Measurements from ENCODE around the gene EP300.
"Not testable (repeated sequence)": the region's sequence is repeated elsewhere in the genome, so short reads cannot be mapped to it uniquely, and the experiment has no call there.

Gene EP300

DNA sequence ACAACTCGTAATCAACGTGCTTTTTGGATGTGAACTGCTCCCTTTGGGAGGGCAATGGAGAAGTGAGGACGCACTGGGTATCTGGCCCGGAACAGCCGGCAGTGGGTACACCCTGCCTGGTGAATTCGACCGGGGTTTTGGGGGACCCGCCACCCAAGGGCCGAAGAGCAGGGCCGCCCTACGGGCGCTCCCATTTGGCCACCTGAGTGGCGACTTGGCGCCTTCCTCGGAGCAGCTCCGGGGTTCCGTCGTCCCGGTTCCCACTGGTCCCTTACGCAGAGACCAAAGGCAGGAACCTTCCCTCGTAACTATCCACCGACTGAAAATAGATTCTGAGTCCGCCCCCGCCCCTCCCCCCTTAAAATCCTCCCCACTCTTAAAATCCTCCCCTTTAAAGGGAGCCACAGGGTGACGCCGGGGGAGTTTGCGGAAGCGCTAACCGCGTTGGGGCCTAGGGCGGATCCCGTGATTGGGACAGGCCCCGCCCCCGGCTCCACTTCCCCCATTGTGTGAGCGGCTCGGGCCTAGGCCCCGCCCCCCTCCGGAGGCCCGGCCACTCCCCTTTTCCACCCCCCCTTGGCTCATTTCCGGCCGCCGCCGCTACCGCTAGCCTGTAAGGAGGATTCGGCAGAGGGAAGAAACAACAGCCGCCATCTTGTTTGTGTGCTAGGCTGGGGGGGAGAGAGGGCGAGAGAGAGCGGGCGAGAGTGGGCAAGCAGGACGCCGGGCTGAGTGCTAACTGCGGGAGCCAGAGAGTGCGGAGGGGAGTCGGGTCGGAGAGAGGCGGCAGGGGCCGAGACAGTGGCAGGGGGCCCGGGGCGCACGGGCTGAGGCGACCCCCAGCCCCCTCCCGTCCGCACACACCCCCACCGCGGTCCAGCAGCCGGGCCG, 1.0 kb upstream of the EP300 start:
- peak; percentile 82 for DNase-seq

DNA sequence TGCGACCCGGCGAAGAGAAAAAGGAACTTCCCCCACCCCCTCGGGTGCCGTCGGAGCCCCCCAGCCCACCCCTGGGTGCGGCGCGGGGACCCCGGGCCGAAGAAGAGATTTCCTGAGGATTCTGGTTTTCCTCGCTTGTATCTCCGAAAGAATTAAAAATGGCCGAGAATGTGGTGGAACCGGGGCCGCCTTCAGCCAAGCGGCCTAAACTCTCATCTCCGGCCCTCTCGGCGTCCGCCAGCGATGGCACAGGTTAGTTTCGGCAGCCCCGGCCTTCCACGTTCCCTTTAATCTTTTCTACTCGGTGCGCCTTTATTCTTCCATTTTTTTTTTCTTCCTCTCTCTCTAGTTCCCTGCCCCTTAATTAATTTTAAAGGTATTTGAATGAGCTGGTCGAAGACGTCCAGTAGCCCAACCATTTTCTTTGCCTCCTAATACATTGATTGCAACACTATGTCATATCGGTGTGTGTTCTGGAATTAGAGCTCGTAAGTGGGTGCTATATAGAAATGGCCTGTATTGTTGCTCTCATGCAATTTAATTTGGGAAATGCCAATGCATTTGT, 537 bp downstream of the EP300 start:
- DNase-seq: no peak

DNA sequence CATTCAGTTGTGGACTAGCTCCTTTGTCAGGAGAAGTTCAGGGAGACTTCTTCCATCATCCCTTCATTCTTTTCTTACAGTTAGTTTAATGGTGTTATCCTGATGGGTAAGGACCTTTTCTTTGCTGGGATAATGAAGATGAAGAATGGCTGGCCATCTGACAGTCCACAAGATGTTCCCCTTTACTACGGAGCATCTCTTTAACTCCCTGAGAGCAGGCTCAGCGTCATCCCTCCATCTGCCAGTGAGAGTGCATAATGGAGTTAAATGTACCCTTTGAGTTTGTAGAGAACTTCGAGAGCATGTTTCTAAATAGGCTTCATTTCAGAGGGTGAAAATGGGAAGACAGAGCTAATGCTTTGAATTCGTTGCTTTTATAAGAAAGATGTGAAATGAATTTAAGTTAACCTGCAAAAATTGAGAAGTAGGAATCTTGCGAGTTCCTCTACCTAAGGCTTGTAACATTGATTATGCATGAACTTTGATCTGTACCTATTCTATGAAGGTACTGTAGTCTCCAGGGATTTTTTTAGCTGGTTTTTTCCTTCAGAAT, 1.7 kb downstream of the EP300 start:
- no peak for DNase-seq

DNA sequence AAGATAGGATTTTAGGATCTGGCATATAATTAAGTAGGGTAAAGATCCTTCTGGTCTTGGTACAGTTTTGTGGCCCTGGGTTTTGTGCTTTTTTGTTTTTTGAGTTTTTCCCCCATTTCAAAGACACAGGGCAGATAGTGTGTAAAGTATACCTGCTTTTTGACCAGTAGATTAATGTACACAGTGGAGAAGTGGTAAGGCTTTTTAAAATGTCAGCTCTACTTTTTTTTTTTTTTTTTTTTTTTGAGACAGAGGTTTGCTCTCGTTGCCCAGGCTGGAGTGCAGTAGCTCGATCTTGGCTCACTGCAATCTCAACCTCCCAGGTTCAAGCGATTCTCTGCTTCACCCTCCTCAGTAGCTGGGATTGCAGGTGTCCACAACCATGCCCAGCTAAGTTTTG, 4.0 kb downstream of the EP300 start:
- DNase-seq: no peak

DNA sequence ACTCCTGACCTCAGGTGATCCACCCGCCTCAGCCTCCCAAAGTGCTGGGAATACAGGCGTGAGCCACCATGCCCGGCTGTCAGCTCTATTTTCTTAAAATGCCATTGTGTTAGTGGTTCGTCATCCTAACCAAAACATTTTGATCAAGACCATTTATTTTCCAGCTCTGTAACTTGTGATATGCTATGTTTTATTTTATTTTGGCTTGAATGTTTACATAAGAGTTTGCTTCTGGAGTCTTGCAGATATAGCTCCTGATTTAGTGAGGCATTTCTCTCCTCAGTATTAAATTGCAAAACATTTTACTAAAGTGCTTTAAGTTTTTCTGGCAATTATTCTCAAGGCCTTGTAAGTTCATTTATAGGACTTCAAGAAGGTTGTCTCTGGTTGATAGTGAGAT, 4.4 kb downstream of the EP300 start:
- DNase-seq: no peak

DNA sequence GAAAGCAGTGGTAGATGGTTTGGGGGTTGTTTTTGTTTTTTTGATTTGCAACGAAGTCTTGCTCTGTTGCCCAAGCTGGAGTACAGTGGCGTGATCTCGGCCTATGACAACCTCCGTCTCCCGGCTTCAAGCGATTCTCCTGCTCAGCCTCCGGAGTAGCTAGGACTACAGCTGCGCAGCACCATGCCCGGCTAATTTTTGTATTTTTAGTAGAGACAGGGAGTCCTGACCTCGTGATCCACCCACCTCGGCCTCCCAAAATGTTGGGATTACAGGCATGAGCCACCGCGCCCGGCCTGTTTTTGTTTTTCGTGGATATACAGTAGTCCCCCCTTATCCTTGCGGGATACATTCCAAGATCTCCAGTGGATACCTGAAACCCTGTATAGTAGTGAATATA, 6.6 kb downstream of the EP300 start:
- DNase-seq: no peak

DNA sequence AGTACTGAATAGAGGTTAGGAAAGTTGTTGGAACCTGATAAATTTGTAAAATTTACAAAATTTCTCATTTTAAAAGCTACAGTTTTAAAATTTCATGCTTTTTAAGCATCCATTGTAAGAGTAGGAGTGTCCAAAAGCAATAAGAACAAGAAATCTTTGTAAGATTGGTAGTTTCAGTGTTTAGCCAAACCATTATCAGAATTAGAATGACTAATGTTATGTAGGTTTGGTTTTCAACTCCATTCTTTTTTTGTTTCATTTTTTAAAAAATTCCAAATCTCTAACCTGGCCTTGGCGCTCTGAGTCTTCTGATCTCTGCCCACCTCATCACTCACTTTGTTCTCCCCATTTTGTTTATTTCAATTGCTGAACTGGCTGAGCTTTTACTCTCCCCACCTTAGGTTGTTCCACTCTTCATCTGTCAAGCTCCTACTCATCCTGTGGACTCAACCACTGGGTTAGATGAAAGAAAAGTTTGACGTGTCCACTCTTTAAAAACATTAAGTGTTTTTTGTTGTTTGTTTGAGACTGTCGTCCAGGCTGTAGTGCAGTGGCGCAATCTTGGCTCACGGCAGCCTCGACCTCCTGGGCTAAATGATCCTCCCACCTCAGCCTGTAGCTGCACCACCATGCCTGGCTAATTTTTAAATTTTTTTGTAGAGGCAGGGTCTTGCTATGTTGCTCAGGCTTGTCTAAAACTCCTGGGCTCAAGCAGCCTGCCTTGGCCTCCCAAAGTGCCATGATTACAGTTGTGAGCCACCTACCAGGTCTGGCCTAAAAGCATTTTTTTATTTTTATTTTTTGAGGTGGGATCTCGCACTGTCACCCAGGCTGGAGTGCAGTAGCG, 14.0 kb downstream of the EP300 start:
- DNase-seq: no peak

DNA sequence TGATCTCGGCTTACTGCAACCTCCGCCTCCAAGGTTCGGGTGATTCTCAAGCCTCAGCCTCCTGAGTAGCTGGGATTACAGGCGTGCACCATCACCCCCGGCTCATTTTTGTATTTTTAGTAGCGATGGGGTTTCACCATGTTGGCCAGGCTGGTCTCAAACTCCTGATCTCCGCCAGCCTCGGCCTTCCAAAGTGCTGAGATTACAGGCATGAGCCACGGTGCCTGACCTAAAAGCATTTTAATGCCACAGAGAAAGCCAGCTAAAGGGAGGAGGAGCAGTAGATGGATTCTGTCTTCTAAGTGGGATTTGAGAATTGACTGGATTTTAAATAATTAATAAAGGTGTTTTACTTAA, 14.6 kb downstream of the EP300 start:
- not testable (repeated sequence) for DNase-seq

DNA sequence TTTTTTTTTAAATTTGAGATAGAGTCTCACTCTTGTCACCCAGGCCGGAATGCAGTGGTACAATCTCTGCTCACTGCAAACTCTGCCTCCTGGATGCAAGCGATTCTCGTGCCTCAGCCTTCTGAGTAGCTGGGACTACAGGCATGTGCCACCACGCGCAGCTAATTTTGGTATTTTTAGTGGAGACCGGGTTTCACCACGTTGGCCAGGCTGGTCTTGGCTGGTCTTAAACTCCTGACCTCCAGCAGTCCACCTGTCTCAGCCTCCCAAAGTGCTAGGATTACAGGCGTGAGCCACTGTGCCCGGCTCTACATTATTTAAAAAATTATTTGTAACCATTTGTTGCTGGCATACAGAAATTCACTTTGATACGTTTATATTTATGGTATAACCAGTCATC, 18.6 kb downstream of the EP300 start:
- DNase-seq: no peak

DNA sequence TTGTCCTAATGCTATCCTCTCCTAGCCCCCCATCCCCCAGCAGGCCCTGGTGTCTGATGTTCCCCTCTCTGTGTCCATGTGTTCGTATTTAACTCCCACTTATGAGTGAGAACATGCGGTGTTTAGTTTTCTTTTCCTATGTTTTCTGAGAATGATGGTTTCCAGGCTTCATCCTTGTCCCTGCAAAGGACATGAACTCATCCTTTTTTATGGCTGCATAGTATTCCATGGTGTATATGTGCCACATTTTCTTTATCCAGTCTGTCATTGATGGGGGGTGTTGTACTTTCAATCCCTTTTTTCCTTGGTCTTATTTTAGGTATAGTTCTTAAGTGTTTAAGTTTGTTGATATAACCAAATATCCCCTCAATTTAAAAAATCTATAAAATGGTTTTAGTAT, 23.9 kb downstream of the EP300 start:
- DNase-seq: no peak

DNA sequence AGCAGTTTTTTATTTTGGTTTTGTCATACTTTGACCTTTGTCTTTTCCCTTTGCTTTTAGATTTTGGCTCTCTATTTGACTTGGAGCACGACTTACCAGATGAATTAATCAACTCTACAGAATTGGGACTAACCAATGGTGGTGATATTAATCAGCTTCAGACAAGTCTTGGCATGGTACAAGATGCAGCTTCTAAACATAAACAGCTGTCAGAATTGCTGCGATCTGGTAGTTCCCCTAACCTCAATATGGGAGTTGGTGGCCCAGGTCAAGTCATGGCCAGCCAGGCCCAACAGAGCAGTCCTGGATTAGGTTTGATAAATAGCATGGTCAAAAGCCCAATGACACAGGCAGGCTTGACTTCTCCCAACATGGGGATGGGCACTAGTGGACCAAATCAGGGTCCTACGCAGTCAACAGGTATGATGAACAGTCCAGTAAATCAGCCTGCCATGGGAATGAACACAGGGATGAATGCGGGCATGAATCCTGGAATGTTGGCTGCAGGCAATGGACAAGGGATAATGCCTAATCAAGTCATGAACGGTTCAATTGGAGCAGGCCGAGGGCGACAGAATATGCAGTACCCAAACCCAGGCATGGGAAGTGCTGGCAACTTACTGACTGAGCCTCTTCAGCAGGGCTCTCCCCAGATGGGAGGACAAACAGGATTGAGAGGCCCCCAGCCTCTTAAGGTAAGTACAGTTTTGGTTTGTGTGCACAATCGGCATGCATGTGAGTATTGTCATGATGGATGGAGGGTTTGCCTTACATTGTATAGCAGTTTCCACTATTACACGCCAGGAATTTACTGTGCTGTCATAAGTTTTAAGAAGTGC, 25.0 kb downstream of the EP300 start:
- DNase-seq: no peak

DNA sequence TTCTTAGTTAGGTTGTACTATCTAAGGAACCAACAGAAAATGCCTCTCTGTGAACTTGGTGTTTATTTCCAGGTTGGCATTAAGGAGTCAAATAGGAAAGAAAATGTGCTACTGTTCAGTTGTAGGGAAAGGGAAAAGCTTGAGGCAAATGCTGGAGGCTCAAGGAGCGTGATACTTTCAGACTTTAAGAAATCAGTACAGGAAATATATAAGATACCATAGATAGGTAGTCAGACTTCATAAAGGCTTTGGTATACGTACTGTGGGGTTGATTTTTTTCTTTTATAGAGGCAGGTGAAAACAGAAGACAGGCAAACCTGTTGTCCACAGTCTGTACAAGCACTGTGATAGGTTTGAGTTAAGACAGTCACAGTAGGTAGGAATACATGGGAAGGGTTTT, 30.8 kb downstream of the EP300 start:
- no peak for DNase-seq

DNA sequence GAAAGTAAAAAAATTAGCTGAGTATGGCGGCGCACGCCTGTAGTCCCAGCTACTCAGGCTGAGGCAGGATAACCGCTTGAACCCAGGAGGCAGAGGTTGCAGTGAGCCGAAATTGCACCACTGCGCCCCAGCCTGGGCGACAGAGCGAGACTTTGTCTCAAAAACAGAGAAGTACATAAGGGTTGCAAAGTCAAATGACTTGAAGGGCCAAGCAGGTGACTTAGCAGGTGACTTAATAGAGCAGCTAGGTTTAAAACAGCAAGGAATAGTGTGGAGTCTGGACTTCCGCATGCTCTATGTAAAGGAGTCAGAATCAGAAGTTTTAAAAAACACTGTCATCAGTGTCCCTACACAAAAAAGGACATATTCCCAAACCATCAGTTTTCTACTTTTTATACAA, 31.7 kb downstream of the EP300 start:
- DNase-seq: no peak

DNA sequence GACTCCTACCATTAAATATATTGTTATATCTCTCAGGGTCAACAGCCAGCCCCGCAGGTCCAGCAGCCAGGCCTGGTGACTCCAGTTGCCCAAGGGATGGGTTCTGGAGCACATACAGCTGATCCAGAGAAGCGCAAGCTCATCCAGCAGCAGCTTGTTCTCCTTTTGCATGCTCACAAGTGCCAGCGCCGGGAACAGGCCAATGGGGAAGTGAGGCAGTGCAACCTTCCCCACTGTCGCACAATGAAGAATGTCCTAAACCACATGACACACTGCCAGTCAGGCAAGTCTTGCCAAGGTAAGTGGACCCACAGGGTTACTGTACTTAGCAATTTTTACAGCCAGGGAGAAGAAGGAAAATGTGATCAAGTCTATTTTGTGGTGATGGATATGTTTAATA, 35.1 kb downstream of the EP300 start:
- DNase-seq: no peak

DNA sequence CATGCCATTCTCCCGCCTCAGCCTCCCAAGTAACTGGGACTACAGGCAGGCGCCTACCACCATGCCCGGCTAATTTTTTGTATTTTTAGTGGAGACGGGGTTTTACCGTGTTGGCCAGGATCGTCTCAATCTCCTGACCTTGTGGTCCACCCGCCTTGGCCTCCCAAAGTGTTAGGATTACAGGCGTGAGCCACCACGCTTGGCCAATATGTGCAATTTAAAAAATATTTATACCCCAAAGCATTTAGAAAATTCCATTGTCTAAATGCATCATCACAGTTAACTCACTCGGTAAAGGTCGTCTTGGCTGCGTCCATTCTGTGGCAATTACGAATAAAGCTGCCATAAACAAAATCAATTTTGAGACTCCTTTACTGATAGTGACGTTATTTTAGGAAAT, 36.2 kb downstream of the EP300 start:
- DNase-seq: no peak

DNA sequence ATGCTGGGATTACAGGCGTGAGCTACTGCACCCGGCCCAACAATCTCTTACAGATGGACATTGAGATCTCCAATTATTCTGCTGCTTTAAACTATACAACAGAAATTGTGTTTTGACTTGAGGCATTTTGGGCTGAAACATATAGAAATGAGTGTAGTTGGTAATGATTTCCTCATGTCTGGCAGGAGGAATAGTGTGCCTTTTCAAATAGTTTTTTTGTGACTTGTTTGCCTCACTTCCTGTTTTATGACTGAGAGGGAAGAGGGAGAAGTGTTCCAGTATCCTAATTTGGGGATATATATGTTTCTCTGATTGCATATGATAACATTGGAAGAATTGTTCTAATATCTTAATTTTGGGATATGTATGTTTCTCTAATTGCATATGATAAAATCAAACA, 40.2 kb downstream of the EP300 start:
- no peak for DNase-seq

DNA sequence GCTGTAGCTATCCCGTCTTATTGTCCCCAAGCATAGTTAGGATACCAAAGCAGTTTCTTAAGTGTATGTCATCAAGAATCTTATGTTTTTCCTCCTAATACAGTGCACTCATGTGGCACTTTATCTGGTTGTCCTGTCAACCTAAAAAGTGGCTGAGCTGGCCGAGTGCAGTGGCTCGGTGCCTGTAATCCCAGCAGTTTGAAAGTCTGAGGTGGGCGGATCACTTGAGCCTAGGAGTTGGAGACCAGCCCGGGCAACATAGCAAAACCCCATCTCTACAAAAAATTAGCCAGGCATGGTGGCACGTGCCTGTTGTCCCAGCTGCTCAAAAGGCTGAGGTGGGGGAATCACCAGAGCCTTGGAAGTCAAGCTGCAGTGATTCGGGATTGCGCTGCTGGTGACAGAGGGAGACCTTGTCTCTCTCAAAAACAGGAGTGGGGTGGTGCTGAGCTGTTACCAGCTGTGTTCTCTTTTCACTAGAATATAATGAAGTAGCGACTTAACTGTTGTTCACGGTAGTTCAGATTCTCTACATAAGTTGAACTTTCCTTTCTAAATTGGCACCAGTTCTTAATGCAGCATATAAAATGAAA, 48.1 kb downstream of the EP300 start:
- no peak for DNase-seq

DNA sequence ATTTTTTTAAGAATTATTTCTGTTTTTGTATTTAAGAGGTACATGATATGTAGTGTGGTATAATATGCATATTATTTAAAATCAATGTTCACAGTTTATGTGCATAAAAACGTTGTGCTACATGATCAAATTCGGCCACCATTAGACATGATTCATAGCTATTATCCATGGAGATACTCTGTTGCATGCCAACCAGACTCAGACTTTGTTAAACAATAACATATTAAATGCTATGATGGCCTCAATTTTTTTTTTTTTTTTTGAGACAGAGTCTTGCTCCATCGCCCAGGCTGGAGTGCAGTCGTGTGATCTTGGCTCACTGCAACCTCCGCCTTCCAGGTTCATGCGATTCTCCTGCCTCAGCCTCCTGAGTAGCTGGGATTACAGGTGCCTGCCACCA, 53.5 kb downstream of the EP300 start:
- DNase-seq: not testable (repeated sequence)

DNA sequence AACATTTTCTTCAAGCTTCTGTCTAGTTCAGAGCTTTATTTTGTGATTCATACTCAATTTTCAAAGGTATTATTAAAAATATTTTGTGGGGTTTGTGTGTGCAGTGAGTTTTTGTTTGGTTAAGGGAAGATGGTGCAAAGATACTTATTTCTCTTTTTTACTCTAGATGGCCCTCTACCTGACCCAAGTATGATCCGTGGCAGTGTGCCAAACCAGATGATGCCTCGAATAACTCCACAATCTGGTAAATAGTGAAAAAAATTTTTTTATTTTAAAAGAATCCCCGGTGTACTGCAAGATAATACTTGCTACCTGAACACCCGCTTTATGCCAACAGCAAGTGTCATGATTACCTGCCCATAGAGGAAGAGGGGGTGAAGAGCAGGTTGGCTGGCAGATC, 54.2 kb downstream of the EP300 start:
- no peak for DNase-seq

DNA sequence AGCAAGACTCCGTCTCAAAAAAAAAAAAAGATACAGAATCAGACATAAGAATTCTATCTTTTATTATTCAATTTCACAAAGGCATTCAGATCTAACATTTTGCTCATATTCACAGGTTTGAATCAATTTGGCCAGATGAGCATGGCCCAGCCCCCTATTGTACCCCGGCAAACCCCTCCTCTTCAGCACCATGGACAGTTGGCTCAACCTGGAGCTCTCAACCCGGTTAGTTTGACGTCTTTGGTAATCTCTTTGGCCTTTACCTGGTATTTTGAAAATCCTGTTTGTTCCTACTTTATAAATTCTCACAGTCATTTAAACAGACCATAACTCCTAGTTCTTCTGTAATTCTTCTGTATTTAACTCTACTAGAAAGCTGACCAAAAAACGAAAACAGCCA, 55.3 kb downstream of the EP300 start:
- no peak for DNase-seq

DNA sequence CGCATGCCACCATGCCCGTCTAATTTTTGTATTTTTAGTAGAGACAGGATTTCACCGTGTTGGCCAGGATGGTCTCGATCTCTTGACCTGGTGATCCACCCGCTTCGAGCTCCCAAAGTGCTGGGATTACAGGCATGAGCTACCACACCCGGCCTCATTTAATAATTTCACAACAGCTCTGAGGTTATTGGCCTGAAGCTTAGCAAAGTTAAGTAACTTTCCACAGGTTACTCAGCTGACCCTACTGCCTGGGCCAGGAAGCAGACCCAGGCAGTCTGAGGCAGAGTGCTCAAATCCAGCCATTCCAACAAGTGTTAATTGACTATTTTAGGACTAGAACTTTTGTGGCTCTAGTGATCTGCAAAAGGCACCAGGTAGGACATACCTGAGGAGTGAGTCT, 60.5 kb downstream of the EP300 start:
- DNase-seq: no peak

DNA sequence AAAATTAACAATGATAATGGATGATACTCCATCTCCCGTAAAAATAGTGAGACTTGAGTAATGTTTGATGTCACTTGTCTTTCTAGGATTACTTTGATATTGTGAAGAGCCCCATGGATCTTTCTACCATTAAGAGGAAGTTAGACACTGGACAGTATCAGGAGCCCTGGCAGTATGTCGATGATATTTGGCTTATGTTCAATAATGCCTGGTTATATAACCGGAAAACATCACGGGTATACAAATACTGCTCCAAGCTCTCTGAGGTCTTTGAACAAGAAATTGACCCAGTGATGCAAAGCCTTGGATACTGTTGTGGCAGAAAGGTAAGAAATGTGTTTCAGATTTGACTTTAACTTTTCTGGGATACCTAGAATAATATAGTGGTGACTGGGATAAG, 64.7 kb downstream of the EP300 start:
- no peak for DNase-seq

Measured in SIG-M5 (cell line).